Measurements from ENCODE around the gene RGS19.
A peak's percentile ranks its signal among the peaks of the same experiment; 100 is the strongest.
"Not testable (repeated sequence)": the region's sequence is repeated elsewhere in the genome, so short reads cannot be mapped to it uniquely, and the experiment has no call there.

RGS19 gene, protein sequence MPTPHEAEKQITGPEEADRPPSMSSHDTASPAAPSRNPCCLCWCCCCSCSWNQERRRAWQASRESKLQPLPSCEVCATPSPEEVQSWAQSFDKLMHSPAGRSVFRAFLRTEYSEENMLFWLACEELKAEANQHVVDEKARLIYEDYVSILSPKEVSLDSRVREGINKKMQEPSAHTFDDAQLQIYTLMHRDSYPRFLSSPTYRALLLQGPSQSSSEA

DNA sequence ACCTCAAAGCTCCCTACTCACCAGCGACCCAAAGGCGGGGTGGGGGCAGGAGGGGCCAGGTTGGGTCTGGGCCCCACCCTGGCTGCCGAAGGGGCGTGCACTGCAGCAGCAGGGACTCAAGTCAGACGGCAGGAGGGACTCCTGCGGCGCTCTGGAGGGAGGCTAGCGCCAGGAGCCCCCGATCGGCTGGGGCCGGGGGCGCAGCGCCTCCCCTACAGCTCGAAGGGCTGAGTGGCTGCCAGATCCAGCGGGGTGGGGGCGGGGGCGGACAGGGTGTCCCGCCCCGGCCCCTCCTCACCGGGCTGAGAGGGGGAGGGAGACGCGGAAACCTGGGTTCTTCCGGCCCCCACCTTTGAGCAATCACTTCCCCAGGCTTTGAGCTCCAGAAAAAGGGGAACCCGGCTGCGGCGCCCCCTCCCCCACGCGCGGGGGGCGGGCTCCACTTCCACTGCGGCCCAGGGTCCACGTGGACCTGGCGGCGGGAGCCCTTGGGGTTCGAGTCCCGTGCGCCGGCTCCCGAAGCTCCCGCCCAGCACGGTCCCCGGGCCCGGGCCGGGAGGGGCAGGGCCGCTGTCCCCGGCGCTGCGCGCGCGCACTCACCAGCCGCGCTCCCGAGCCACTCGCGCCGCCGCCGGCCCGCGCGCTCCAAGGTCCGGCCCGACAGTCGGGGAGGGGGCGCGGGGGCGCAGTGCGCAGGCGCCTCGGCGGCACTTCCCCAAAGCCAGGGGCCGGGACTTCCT, at the start of gene RGS19:
RGS19 (minus strand) TSS at position 246 of the 740 bp plus-strand sequence. CDS start 2,632 bp downstream, outside the sequence.
- DNase-seq, result peak; percentile 34

DNA sequence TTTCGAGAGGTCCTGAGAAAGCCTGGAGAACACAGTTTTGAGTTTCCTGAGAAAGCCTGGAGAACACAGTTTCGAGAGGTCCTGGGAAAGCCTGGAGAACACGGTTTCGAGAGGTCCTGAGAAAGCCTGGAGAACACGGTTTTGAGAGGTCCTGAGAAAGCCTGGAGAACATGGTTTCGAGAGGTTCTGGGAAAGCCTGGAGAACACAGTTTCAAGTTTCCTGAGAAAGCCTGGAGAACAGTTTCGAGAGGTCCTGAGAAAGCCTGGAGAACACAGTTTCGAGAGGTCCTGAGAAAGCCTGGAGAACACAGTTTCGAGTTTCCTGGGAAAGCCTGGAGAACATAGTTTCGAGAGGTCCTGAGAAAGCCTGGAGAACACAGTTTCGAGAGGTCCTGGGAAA, 44.2 kb upstream of the RGS19 start:
- not testable (repeated sequence) for DNase-seq

DNA sequence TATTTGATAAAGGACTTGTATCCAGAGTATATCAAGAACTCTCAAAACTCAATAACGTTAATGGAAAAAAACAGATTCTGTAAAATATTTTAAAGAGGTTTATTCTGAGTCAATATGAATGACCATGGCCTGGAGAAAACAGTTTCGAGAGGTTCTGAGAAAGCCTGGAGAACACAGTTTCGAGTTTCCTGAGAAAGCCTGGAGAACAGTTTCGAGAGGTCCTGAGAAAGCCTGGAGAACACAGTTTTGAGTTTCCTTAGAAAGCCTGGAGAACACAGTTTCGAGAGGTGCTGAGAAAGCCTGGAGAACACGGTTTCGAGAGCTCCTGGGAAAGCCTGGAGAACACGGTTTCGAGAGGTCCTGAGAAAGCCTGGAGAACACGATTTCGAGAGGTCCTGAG, 43.6 kb upstream of the RGS19 start:
- not testable (repeated sequence) for DNase-seq

DNA sequence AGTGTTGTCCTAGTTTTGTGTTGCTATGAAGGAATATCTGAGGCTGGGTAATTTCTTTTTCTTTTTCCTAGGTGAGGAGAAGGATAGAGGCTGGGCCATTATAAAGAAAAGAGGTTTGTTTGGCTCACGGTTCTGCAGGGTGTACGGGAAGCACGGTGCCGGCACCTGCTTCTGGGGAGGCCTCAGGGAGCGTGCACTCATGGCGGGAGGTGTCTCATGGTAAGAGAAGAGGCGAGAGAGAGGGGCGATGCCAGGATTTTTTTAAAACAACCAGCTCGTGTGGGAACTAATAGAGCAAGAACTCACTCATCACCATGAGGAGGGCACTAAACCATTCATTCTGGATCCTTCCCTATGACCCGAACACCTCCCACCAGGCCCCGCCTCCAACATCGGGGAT, 42.3 kb upstream of the RGS19 start:
- no peak for DNase-seq

DNA sequence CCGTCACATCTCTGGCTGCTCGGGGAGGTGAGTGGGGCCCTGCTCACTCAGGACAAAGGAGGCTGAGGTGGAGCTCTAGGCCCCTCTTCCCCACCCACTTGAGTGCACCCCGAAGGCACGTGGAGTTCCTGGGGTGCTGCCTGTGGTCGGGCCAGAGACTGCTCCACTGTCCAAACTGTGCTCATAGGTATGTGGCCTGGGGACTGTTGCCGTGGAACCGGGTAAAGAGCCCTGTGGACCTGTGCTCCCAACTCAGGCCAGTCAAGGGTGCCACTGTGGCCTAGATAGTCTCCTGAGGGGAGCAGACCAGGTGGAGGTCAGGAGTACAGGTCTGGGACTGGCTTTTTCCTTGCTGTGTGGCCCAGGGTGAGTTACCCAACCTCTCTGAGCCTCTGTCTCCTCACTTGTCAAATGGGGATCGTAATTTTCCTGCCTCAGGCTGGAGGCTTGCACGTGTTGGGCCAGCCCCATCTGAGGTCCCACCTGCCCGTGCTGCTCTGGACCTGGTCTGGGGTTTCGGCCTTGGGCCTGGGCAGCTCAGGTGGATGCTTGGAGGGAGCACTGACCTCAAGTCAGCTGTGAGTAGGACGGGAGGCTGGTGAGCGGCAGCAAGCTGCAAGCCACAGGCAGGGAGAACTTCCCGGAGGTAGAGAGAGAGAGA, 40.5 kb upstream of the RGS19 start:
- DNase-seq, result no peak

DNA sequence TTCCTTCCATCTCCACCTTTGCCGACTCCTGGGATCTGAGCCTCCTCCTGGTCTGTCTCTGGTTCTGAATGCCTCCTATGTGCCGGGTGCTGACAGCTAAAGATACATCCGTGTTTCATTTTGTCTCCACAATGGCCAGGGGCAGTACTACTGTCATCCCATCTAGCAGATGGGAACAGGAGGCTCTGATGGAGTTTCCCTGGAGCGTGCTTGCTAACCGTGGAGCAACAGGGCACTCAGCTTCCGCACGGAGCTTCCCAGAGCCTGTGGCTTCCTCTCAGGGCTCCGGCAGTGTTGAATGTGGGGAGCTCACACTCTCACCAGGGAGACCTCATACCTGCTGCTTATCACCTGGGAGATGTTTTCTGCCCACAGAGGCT, 40.0 kb upstream of the RGS19 start:
- no peak for DNase-seq

DNA sequence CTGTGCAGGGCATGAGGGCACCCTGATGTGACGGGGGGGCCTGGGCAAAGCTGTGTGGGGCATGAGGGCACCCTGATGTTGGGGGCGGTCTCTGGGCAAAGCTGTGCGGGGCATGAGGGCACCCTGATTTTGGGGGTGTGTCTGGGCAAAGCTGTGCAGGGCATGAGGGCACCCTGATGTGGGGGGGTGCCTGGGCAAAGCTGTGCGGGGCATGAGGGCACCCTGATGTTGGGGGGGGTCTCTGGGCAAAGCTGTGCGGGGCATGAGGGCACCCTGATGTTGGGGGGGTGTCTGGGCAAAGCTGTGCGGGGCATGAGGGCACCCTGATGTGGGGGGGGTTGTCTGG, 38.1 kb upstream of the RGS19 start:
- not testable (repeated sequence) for DNase-seq

DNA sequence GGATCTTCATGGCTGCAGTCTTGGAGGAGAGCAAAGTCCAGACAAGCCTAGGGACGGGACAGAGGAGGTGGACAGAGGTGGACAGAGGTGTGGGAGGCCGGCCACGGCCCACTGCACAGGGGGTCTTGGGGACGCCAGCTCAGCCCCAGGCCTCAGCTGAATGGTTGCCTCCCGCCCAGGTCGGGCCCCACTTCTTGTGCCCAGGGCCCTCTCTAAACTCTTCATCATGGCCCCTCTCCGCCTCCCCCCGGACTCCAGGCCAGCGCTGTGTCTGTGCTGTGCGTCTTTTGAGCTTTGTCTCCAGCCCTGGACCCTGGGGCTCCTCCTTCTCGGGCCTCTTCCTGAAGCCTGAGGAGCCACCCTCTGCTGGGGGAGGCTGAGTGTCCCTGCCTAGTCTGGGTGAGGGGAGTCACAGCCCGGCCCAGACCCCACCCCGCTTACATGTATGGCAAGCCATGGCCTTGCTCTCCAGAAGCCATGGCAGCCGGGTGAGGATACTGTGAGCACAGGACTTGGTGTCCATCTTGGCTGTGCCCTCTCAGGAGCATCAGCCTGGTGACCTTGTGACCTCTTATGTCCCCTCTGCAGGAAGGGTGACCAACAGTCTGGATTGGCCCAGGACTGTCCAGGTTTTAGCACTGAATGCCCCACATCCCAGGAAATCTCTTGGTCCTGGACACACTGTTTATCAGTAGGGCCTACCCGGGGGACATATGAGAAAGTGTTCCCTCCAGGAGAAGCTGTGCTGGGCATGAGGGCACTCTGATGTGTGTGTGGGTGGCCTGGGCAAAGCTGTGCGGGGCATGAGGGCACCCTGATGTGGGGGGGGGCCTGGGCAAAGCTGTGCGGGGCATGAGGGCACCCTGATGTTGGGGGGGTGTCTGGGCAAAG, 37.5 kb upstream of the RGS19 start:
- no peak for DNase-seq

DNA sequence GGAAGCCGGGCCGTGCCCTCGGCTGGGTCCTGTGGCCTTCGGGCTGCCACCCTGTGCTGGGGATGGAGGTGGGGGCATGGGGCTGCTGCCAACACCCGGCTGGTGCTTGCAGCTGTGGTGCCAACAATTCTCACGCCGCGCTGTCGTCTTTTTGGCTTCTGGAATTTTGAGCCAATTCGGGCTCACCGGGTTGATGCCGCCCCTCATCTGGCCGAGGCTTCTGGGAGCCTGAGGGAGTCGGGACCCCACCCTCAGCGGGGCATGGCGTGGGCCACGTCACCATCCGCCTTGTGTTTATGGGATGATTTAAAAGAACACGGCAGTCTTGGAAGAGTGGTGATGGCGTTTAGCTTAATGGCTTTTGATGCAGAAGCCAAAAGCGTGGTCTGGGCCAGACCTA, 36.7 kb upstream of the RGS19 start:
- DNase-seq, result no peak

DNA sequence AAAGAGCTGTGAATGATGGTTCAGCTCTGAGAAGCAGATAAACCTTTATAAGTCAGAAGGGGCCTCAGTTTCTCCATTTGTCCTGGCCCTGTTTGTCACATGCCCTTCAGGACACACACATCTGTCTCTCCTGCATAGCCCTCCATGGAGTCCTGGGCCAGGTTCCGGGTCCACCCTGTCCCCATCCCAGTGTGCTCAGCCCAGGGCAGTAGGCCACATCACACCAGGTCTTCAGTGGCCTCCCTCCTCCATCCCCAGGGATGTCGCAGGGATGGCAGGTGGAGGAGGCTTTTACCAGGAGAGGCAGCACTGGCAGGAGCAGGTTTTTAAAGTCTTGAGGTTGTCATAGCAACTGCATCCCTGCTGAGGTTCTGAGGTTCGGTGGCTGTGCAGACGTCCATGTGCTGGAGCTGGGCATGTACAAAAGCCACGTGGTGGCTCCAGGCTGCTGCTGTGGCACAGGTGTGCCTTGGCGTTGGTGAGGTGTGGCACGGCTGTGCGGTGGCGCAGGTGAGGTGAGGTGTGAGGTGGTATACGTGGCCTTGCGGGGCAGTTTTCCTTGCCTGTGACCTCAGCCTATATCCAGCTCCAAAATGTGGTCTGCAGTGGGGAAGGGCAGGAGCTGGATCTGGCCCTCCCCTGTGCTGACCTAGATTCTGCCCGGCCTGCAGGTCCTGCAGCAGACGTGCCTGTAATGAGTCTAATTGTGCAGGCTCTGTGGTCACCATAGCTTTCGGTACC, 36.0 kb upstream of the RGS19 start:
- DNase-seq, result no peak

DNA sequence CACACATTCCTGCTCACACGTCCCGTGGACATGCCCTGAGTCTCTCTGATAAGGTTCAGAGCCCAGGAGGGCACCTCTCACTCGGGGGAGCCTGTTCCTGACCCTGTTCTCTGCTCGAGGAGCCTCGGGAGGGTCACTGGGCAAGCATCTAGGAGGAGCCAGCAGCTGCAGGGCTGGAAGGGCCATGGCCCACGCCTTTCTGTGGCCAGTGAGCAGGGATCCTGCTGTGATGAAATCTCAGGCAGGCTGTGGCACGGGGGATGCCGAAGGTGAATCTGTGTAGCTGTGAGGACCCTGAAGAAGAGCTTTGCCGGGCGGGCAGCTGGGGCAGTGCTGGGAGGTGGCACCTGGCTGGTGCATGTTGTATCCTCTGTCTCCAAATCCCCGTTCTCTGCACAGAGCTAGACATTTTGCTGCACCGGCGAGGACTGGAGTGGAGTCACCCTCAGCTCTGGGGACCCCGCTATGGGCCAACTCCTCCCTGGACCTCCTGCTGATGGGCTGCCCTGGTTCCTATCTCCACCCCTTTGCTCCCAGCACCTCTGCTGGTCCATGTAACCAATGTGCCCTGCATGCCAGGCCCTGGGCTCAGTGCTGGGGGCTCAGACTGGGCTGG, 35.1 kb upstream of the RGS19 start:
- no peak for DNase-seq

DNA sequence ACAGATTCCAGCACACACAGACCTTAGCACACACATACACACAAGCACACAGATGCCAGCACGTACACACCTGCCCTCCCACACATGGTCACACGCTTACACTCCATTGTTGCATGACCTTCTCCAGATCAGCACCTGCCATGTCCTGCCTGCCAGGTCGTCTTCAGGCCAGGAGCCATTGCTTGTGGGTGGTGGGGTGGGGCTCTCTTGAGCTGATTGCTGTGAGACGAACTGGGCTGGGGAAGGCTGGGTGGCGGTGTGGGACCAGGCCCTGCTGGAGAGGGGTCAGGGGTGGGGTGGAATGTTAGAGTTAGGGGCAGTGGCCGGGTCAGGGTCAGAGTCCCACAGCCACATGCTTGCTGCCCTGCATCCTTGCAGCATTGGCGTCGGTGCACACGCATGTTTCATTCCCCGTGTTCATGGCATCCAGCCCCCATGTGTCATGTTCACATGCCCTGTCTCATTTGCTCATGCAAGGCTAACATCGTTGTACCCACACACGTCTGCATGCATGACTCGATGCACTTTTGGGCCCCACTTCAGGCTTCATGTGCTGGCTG, 34.6 kb upstream of the RGS19 start:
- DNase-seq, result no peak

DNA sequence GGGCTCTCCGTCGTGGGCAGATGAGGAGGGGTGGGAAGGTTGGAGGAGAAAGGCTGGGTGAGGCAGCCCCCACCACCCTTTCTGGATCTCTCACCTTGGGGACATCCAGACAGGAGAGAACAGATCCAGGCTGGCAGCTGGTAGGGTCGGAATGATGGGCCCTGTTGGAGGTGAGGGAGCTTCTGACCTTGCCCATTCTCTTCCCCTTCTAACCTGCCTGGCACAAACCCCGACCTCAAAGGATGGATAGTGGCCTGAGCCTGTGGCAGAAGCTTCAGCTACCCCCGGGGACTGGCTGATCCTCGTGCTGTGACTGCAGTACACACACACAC, 34.1 kb upstream of the RGS19 start:
- no peak for DNase-seq

DNA sequence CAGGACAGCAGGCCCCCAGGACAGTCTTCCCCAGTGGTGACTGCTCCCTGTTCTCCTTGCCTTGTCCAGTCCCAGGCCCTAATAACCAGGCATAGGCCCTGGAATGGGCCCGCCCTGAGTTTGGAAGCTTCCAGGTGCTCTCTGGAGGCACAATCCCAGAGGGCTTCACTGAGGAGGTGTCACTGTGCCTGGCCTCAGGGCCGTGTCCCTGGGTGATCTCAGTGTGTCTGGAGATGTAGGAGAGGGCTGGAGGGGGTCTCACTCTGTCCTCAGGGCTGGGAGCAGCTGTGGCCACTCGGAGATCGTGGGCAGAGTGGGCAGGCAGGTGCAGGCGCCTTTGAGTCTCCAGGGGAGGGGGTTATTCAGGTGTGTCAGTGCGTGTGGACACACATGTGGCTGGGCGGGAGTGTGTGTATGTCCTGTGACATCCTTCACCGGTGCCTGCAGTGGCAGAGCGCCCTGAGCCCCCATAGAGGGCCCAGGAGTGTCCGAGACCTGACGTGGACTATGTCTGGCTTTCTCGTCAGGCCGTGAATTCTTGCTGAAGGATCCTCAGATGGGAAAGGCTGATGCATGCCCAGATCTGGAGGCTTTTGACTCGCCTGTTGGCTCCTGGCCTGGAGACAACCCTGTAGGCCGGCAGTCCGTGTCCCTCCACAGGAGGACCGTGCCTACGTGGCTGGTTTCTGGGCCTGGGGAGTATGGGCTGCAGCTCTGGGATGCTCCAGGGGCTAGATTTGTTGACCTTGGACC, 33.5 kb upstream of the RGS19 start:
- DNase-seq, result no peak

DNA sequence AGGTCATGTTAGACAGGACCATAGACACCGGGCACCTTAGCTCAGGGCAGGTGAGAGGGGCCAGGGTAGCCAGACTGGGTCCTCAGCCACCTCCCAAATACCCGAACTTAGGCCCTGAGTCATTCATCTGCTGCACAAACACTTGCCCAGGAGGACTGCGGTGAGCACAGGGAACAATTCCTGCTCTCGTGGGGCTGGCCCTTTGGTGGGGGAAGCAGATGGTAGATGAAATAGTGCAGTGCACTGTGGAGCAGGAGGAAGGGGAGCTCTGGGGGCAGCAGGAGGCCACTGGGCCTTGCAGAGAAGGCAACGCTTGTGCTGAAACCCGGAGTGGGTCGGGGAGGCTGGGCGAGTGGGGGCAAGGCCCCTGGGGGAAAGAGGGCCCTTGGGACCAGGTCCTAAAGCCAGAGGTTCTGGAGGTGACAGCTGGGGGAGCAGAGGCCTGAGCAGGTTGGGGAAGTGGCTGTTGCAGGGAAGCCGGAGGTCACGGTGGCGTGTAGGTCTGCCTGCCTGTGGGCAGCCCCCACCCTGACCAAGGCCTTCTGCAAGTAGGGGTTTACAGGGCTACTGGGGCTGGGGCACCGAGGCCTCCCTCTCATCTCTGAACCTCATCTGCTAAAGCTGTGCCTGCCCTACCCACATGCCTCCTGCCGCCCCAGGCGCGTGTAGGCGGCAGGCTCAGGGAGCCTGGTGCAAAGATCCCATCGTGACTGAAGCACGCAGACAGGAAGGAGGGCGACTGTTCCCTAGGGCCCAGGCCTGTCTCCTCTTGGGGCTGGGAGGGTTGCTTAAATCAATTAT, 32.7 kb upstream of the RGS19 start:
- no peak for DNase-seq

DNA sequence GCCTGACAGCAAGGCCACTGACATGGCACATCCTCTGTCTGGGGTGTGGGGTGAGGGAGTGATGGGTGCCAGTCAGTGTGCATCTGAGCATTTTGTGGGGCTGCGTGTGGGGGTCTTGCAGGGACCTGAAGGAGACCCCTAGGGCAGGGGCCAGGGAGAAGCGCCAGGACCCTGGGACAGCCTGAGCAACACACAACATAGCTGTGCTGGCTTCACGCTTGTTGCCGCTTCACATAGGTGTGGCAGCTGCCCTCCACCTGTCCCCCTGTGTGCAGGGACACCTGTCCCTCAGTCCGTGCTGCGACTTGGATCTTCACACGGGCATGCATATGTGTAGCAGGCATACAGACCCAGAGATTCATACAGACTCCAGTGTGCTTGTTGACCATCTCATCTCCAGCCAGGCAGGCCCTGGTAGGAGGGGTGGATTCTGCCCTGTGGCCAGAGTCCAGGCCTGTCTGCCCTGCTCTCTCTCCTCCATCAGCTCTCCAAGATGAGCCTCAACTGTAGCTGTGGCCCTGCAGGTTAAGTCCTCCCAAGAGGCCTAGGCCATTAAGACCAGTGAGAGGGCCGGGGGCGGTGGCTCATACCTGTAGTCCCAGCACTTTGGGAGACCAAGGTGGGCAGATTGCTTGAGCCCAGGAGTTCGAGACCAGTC, 31.2 kb upstream of the RGS19 start:
- no peak for DNase-seq

DNA sequence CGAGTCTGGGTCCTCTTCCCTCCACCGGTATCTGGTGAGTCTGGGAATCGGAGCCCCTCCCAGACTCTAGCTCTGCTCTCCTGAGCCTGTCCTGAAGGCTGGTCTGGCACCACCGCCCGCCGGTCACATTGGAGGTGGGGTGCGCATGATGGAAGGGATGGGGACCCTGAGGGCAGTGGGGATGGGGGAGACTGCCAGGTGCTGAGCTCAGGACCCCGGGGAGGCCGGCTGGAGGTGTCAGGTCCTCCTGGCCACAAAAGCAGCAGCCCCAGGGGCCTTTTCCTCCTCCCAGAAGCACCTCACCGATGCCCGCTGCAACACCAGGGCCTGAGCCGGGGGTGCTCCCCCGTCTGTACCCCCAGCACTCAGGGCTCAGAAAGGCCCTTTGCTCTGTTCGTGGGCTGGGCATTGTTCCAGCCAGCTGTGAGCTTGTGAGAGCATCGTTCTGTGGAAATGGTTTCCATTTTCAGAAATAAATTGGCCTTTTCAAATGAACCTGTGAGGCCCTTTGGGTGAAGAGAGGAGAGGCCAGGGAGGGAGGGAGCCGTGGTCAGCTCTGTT, 30.6 kb upstream of the RGS19 start:
- no peak for DNase-seq

DNA sequence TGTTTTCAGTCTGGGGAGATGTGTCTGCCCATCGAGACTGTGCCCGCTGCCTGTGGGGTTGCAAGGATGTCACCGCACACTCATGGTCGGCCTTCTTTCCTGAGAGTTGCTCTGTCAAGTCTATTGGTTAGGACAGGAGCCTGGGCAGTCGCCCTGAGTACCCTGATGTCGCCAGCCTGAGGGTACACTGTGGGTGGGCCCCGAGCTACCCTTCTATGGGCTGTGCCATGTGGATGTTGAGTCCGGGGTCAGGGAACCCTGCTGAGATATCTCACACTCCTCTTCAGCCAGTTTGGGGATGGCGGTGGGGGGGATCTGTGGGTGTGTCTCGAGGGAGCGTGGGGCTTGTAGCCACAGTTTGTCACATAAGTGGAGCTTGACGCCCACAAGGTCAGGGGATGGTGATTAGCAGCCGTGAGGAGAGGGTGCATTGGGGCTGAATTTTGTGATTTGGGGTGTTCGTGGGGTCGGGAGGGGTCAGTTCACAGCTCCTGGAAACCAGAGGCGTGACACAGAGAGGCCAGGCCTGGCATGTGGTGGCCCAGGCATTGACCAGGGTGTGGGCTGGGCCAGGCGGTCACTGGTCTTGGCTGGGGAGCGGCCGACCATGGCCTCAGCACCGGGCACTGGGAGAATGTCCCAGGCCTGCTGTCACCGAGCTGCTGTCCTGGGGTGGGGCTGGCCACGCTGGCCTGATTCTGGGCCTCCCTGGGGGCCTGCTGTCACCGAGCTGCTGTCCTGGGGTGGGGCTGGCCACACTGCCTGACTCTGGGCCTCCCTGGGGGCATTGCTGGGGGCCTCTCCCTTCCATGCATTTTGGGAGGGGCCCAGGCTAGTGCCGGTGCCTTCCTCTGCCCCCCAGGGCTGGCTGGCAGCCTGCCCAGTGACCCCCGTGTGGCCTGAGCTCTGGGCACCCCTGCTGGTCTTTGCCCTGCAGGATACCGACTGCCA, 29.7 kb upstream of the RGS19 start:
- DNase-seq, result no peak

All from hematopoietic multipotent progenitor cell treated with erythropoietin and hydrocortisone succinate and interleukin-3 and kit ligand, for 8 days (in vitro differentiated cells).